SJSA1 (cell line): ENCODE data around the gene TMEM131. TPM values are rescaled to one million over a fixed set of nuclear protein-coding genes. Genes with fewer than 3 reads are reported as not detected.
"Not testable (repeated sequence)": the region's sequence is repeated elsewhere in the genome, so short reads cannot be mapped to it uniquely, and the experiment has no call there.

ENCODE experiments used
- DNase-seq, 2 experiments: peaks; one replicate each; pipeline ENCODE4 v3.0.0-alpha.2; 2015 to 2020; ENCODE audit warnings: low spot score in 2 of 2, low read depth in 1 of 2
- H3K27ac ChIP-seq: fragments of 250-450 bp; sonication (Bioruptor Pico); 2 replicates; pipeline ENCODE4 v1.5.1; 2020; ENCODE audit warnings: mild to moderate bottlenecking, moderate library complexity
- H3K27me3 ChIP-seq: fragments of 250-450 bp; sonication (Bioruptor Pico); replicated peaks from 2 replicates; pipeline ENCODE4 v1.5.1; 2020; ENCODE audit warnings: mild to moderate bottlenecking, moderate library complexity
- H3K36me3 ChIP-seq: fragments of 250-450 bp; sonication (Bioruptor Pico); 2 replicates; pipeline ENCODE4 v1.5.1; 2020; ENCODE audit warnings: mild to moderate bottlenecking
- H3K4me1 ChIP-seq: fragments of 250-450 bp; sonication (Bioruptor Pico); replicated peaks from 2 replicates; pipeline ENCODE4 v1.6.1; 2021; ENCODE audit warnings: mild to moderate bottlenecking
- H3K4me3 ChIP-seq: fragments of 250-450 bp; sonication (Bioruptor Pico); 2 replicates; pipeline ENCODE4 v1.5.1; 2020; ENCODE audit warnings: mild to moderate bottlenecking
- H3K9me3 ChIP-seq: fragments of 250-450 bp; sonication (Bioruptor Pico); replicated peaks from 2 replicates; pipeline ENCODE4 v1.5.1; 2020; ENCODE audit warnings: mild to moderate bottlenecking
- total RNA-seq: library from RNA; depleted of rRNA; stranded (reverse); fragments of >200 nt; shearing (Covaris generic); gene quantifications from 2 replicates; pipeline ENCODE4 v1.2.3, GENCODE V29; 2014

The TMEM131 gene
- total RNA-seq, 1 experiment from 2014 or later = 18.7 TPM

- Histone ChIP-seq H3K27ac (no peak overlapping the region), H3K36me3 (no peaks in the 10 kb centered on the region), H3K4me3 (no peak overlapping the region), H3K9me3 (0 out of 2 replicates have a peak, but pooled peaks cover 4% of the 10 kb centered on the region), H3K27me3 (no peaks in the 10 kb centered on the region), H3K4me1 (no peaks in the 10 kb centered on the region)
- no peak for DNase-seq
Measured at GRCh38 chr2:97969081-97970067, 26.4 kb downstream of the TMEM131 start.

GRCh38 chr2:97967931-97968627 is 27.7 kb downstream of the TMEM131 start:
- no peak for DNase-seq

GRCh38 chr2:97967216-97967592 is 28.5 kb downstream of the TMEM131 start:
- Histone ChIP-seq H3K27me3 (no peaks in the 10 kb centered on the region), H3K9me3 (no peaks in the 10 kb centered on the region), H3K27ac (no peak overlapping the region), H3K4me1 (0 out of 2 replicates have a peak, but pooled peaks cover 3% of the 10 kb centered on the region), H3K36me3 (no peaks in the 10 kb centered on the region), H3K4me3 (no peak overlapping the region)
- DNase-seq = no peak

More at GRCh38 chr2:97967931-97968627, 27.7 kb downstream of the TMEM131 start:
- Histone ChIP-seq H3K4me3 (no peak overlapping the region), H3K36me3 (no peaks in the 10 kb centered on the region), H3K27ac (no peak overlapping the region), H3K4me1 (no peaks in the 10 kb centered on the region), H3K9me3 (0 out of 2 replicates have a peak, but pooled peaks cover 3% of the 10 kb centered on the region), H3K27me3 (no peaks in the 10 kb centered on the region)

- Histone ChIP-seq H3K27ac (no peak overlapping the region), H3K4me3 (no peak overlapping the region), H3K36me3 (no peaks in the 10 kb centered on the region), H3K27me3 (no peaks in the 10 kb centered on the region), H3K4me1 (0 out of 2 replicates have a peak, but pooled peaks cover 3% of the 10 kb centered on the region), H3K9me3 (no peaks in the 10 kb centered on the region)
- no peak for DNase-seq
Measured at GRCh38 chr2:97966545-97967215, 29.1 kb downstream of the TMEM131 start.

GRCh38 chr2:97965116-97965515 is 30.6 kb downstream of the TMEM131 start:
- no peak for DNase-seq
- no peaks in the 10 kb centered on the region for H3K27me3 ChIP-seq
- H3K9me3 ChIP-seq = no peaks in the 10 kb centered on the region
- H3K4me3 ChIP-seq = no peak overlapping the region
- H3K4me1 ChIP-seq = 0 out of 2 replicates have a peak, but pooled peaks cover 3% of the 10 kb centered on the region
- H3K36me3 ChIP-seq = no peaks in the 10 kb centered on the region
- H3K27ac ChIP-seq = no peak overlapping the region

- Histone ChIP-seq H3K27me3 (no peaks in the 10 kb centered on the region), H3K4me1 (0 out of 2 replicates have a peak, but pooled peaks cover 3% of the 10 kb centered on the region), H3K36me3 (no peaks in the 10 kb centered on the region), H3K9me3 (no peaks in the 10 kb centered on the region), H3K4me3 (no peak overlapping the region), H3K27ac (no peak overlapping the region)
- DNase-seq = no peak
Measured at GRCh38 chr2:97963880-97964279, 31.9 kb downstream of the TMEM131 start.

GRCh38 chr2:97963079-97963406 is 32.7 kb downstream of the TMEM131 start:
- Histone ChIP-seq H3K9me3 (no peaks in the 10 kb centered on the region), H3K4me1 (0 out of 2 replicates have a peak, but pooled peaks cover 3% of the 10 kb centered on the region), H3K36me3 (no peaks in the 10 kb centered on the region), H3K27ac (no peak overlapping the region), H3K27me3 (no peaks in the 10 kb centered on the region), H3K4me3 (no peak overlapping the region)
- no peak for DNase-seq

GRCh38 chr2:97961534-97961933 is 34.2 kb downstream of the TMEM131 start:
- no peak for DNase-seq
- Histone ChIP-seq H3K9me3 (no peaks in the 10 kb centered on the region), H3K36me3 (no peaks in the 10 kb centered on the region), H3K27me3 (no peaks in the 10 kb centered on the region), H3K4me1 (0 out of 2 replicates have a peak, but pooled peaks cover 3% of the 10 kb centered on the region), H3K27ac (no peak overlapping the region), H3K4me3 (no peak overlapping the region)

GRCh38 chr2:97958184-97958583 is 37.6 kb downstream of the TMEM131 start:
- Histone ChIP-seq H3K27ac (no peak overlapping the region), H3K27me3 (no peaks in the 10 kb centered on the region), H3K9me3 (no peaks in the 10 kb centered on the region), H3K36me3 (no peaks in the 10 kb centered on the region), H3K4me1 (0 out of 2 replicates have a peak, but pooled peaks cover 3% of the 10 kb centered on the region), H3K4me3 (no peak overlapping the region)
- no peak for DNase-seq

- Histone ChIP-seq H3K4me3 (no peak overlapping the region), H3K36me3 (no peaks in the 10 kb centered on the region), H3K27ac (no peak overlapping the region), H3K4me1 (no peaks in the 10 kb centered on the region), H3K9me3 (no peaks in the 10 kb centered on the region), H3K27me3 (no peaks in the 10 kb centered on the region)
- DNase-seq = no peak
Measured at GRCh38 chr2:97957432-97958183, 38.1 kb downstream of the TMEM131 start.

- H3K36me3 ChIP-seq, H3K27me3 ChIP-seq, H3K27ac ChIP-seq, H3K4me3 ChIP-seq, DNase-seq, H3K4me1 ChIP-seq, H3K9me3 ChIP-seq: not testable (repeated sequence)
Measured at GRCh38 chr2:97956753-97957152, 39.0 kb downstream of the TMEM131 start.

GRCh38 chr2:97953853-97954252 is 41.9 kb downstream of the TMEM131 start:
- no peak overlapping the region for H3K4me3 ChIP-seq
- H3K9me3 ChIP-seq = no peaks in the 10 kb centered on the region
- H3K27me3 ChIP-seq = no peaks in the 10 kb centered on the region
- no peak for DNase-seq
- H3K36me3 ChIP-seq = no peaks in the 10 kb centered on the region
- H3K4me1 ChIP-seq = peaks cover 15% of the 10 kb centered on the region
- H3K27ac ChIP-seq = no peak overlapping the region

GRCh38 chr2:97952357-97952756 is 43.4 kb downstream of the TMEM131 start:
- no peak overlapping the region for H3K4me3 ChIP-seq
- peaks cover 15% of the 10 kb centered on the region for H3K4me1 ChIP-seq
- H3K27me3 ChIP-seq = no peaks in the 10 kb centered on the region
- no peaks in the 10 kb centered on the region for H3K9me3 ChIP-seq
- no peak overlapping the region for H3K27ac ChIP-seq
- no peaks in the 10 kb centered on the region for H3K36me3 ChIP-seq
- no peak for DNase-seq
